Right renal cortex interstitium (tissue), 3 donors: ENCODE results near the gene STAG2. TPM values are rescaled to one million over a fixed set of nuclear protein-coding genes. Genes with fewer than 3 reads are reported as not detected.
"Not testable (repeated sequence)": the region's sequence is repeated elsewhere in the genome, so short reads cannot be mapped to it uniquely, and the experiment has no call there.

Source experiments
- DNase-seq, 3 donors: peaks; one replicate each; pipeline ENCODE4 v3.0.0-alpha.2; 2013; ENCODE audit warnings: low read depth in 3 of 3, low spot score in 2 of 3
- polyA plus RNA-seq, 3 donors: library from polyadenylated mRNA; unstranded; fragments of 120-200 nt; gene quantifications; one replicate each; pipeline ENCODE4 v1.2.1, GENCODE V29; 2013; ENCODE audit not compliant: insufficient read length in 3 of 3

Gene STAG2
- polyA plus RNA-seq, 3 donors, result 121 to 135 (median 130) TPM

GRCh38 chrX:124030520-124030919 is 69.0 kb downstream of the STAG2 start:
- DNase-seq, result no peak

GRCh38 chrX:124033821-124034220 is 72.3 kb downstream of the STAG2 start:
- DNase-seq, result no peak

- no peak for DNase-seq
Observed at GRCh38 chrX:124035657-124036056, 74.2 kb downstream of the STAG2 start.

GRCh38 chrX:124042042-124042441 is 80.5 kb downstream of the STAG2 start:
- no peak for DNase-seq

- DNase-seq, result no peak
Observed at GRCh38 chrX:124045109-124045508, 83.6 kb downstream of the STAG2 start.

GRCh38 chrX:124084417-124084816 is 122.9 kb downstream of the STAG2 start:
- DNase-seq, result not testable (repeated sequence)

GRCh38 chrX:124085063-124085462 is 123.6 kb downstream of the STAG2 start:
- DNase-seq, result no peak

- DNase-seq, result no peak
Observed at GRCh38 chrX:124086411-124086810, 124.9 kb downstream of the STAG2 start.

- no peak for DNase-seq
Observed at GRCh38 chrX:124087000-124087746, 125.7 kb downstream of the STAG2 start.

GRCh38 chrX:124093222-124093621 is 131.7 kb downstream of the STAG2 start:
- DNase-seq, result no peak

- no peak for DNase-seq
Observed at GRCh38 chrX:124097116-124097515, 135.6 kb downstream of the STAG2 start.

- no peak for DNase-seq
Observed at GRCh38 chrX:124098089-124098488, 136.6 kb downstream of the STAG2 start.

GRCh38 chrX:124103966-124104365 is 142.5 kb downstream of the STAG2 start:
- DNase-seq, result no peak

GRCh38 chrX:124104512-124104911 is 143.0 kb downstream of the STAG2 start:
- DNase-seq, result not testable (repeated sequence)

GRCh38 chrX:124113621-124114600 is 152.4 kb downstream of the STAG2 start:
- DNase-seq, result no peak

GRCh38 chrX:124117325-124117724 is 155.8 kb downstream of the STAG2 start:
- DNase-seq, result no peak

GRCh38 chrX:124125471-124125870 is 164.0 kb downstream of the STAG2 start:
- no peak for DNase-seq

- no peak for DNase-seq
Observed at GRCh38 chrX:124127496-124127895, 166.0 kb downstream of the STAG2 start.

- not testable (repeated sequence) for DNase-seq
Observed at GRCh38 chrX:124132437-124132836, 170.9 kb downstream of the STAG2 start.

GRCh38 chrX:124145749-124146148 is 184.2 kb downstream of the STAG2 start:
- no peak for DNase-seq

- DNase-seq, result no peak
Observed at GRCh38 chrX:124151195-124151594, 189.7 kb downstream of the STAG2 start.
